H1 (cell line): ENCODE data around the gene GRIK2. TPM values are rescaled to one million over a fixed set of nuclear protein-coding genes. Genes with fewer than 3 reads are reported as not detected.

Source experiments
- CTCF ChIA-PET: fragments of 300-600 bp; sonication (Branson Sonifier 250); formaldehyde crosslinking; loops from one replicate; lab custom pipeline; 2021; ENCODE audit not compliant: partially characterized antibody; lab: Charles Lee
- POLR2A ChIA-PET: fragments of 300-600 bp; sonication (Branson Sonifier 250); formaldehyde crosslinking; loops from one replicate; lab custom pipeline; 2021; ENCODE audit warnings: inconsistent platforms; ENCODE audit not compliant: partially characterized antibody; lab: Charles Lee
- DNase-seq, 2 experiments: peaks; one replicate each; pipeline versions ENCODE4 v3.0.0 to v3.0.0-alpha.2; 2010 to 2022; ENCODE audit warnings: low spot score in 2 of 2, low read depth in 1 of 2, mixed read lengths in 1 of 2
- FAIRE-seq: peaks from 2 replicates; lab custom pipeline; 2011; peaks lifted over from hg19 to GRCh38; lab: Jason Lieb, UNC
- H2AFZ ChIP-seq: 2 replicates; pipeline ENCODE4 v1.8.1; 2012; ENCODE audit warnings: low read length, inconsistent platforms
- H2AK5ac ChIP-seq: 2 replicates; pipeline ENCODE4 v1.6.1; 2013; ENCODE audit warnings: low read depth, low read length
- H2BK120ac ChIP-seq: replicated peaks from 2 replicates; pipeline ENCODE3; 2013; ENCODE audit warnings: low read depth, low read length, inconsistent platforms
- H2BK12ac ChIP-seq: 2 replicates; pipeline ENCODE4 v1.6.1; 2013; ENCODE audit warnings: low read depth, low read length
- H2BK15ac ChIP-seq: 2 replicates; pipeline ENCODE4 v1.6.1; 2013; ENCODE audit warnings: low read length
- H2BK20ac ChIP-seq: 2 replicates; pipeline ENCODE4 v1.6.1; 2013; ENCODE audit warnings: low read length
- H2BK5ac ChIP-seq: 2 replicates; pipeline ENCODE4 v1.6.1; 2013; ENCODE audit warnings: low read depth, low read length
- H3K14ac ChIP-seq: 2 replicates; pipeline ENCODE4 v1.6.1; 2013; ENCODE audit warnings: inconsistent platforms; ENCODE audit not compliant: insufficient read length
- H3K18ac ChIP-seq: 2 replicates; pipeline ENCODE4 v1.6.1; 2013; ENCODE audit warnings: low read length; ENCODE audit errors: extremely low read depth
- H3K23ac ChIP-seq: 2 replicates; pipeline ENCODE4 v1.6.1; 2013; ENCODE audit warnings: inconsistent platforms; ENCODE audit not compliant: insufficient read length
- H3K23me2 ChIP-seq: 2 replicates; pipeline ENCODE4 v1.6.1; 2013; ENCODE audit warnings: low read depth, low read length
- H3K27ac ChIP-seq: 2 replicates; pipeline ENCODE4 v1.6.1; 2011; ENCODE audit warnings: low read depth, low read length, inconsistent platforms
- H3K27me3 ChIP-seq, 4 experiments: replicated peaks in 1 of 4; 1 replicate in 1 of 4; 2 replicates in 3 of 4; pipeline versions ENCODE4 v1.6.1 to v1.8.1; 2011 to 2013; ENCODE audit warnings: low read length in 3 of 4, mild to moderate bottlenecking in 3 of 4, inconsistent platforms in 2 of 4, mixed read lengths in 2 of 4, moderate library complexity in 1 of 4; ENCODE audit not compliant: control insufficient read depth in 3 of 4, insufficient read depth in 3 of 4; ENCODE audit errors: extremely low read depth in 1 of 4
- H3K36me3 ChIP-seq, 4 experiments: 2 replicates each; pipeline versions ENCODE4 v1.6.1 to v1.8.1; 2011 to 2013; ENCODE audit warnings: mild to moderate bottlenecking in 4 of 4, low read length in 3 of 4, moderate library complexity in 2 of 4, control low read depth in 1 of 4, inconsistent platforms in 1 of 4; ENCODE audit not compliant: insufficient read depth in 4 of 4, control insufficient read depth in 2 of 4
- H3K4ac ChIP-seq: replicated peaks from 2 replicates; pipeline ENCODE3; 2013; ENCODE audit warnings: low read length, low read depth, mixed read lengths, inconsistent platforms; ENCODE audit not compliant: insufficient read length
- H3K4me1 ChIP-seq, 4 experiments: replicated peaks in 1 of 4; 1 replicate in 1 of 4; 2 replicates in 3 of 4; pipeline versions ENCODE4 v1.6.1 to v1.8.1; 2011 to 2013; ENCODE audit warnings: low read length in 3 of 4, inconsistent platforms in 2 of 4, mixed read lengths in 1 of 4; ENCODE audit not compliant: insufficient read depth in 4 of 4, control insufficient read depth in 3 of 4
- H3K4me2 ChIP-seq, 2 experiments: 2 replicates each; pipeline versions ENCODE4 v1.6.1 to v1.8.1; 2011 to 2013; ENCODE audit warnings: low read depth in 2 of 2, low read length in 2 of 2, control low read depth in 1 of 2, inconsistent platforms in 1 of 2, mild to moderate bottlenecking in 1 of 2; ENCODE audit not compliant: insufficient read depth in 1 of 2
- H3K4me3 ChIP-seq, 4 experiments: fragments of 200-600, 300-600 bp in 1 of 4; sonication (generic), shearing (Covaris generic), sonication (Bioruptor Twin) in 1 of 4; 2 replicates each; pipeline versions ENCODE4 v1.5.1 to v1.8.1; 2011 to 2016; ENCODE audit warnings: low read length in 4 of 4, low read depth in 3 of 4, control low read depth in 2 of 4, inconsistent platforms in 2 of 4, mild to moderate bottlenecking in 2 of 4, mixed read lengths in 1 of 4, moderate library complexity in 1 of 4; ENCODE audit not compliant: insufficient read depth in 2 of 4; ENCODE audit errors: extremely low read depth in 1 of 4
- H3K56ac ChIP-seq: replicated peaks from 2 replicates; pipeline ENCODE3; 2013; ENCODE audit warnings: low read depth, mild to moderate bottlenecking, mixed read lengths, low read length, inconsistent platforms; ENCODE audit not compliant: insufficient read length
- H3K79me1 ChIP-seq: 2 replicates; pipeline ENCODE4 v1.6.1; 2013; ENCODE audit warnings: low read depth, low read length, control low read depth
- H3K79me2 ChIP-seq, 2 experiments: 2 replicates each; pipeline versions ENCODE4 v1.6.1 to v1.8.1; 2012 to 2013; ENCODE audit warnings: low read length in 2 of 2, mild to moderate bottlenecking in 2 of 2, inconsistent platforms in 1 of 2; ENCODE audit not compliant: insufficient read depth in 2 of 2, control insufficient read depth in 1 of 2
- H3K9ac ChIP-seq, 4 experiments: replicated peaks in 1 of 4; 1 replicate in 1 of 4; 2 replicates in 3 of 4; pipeline versions ENCODE4 v1.6.1 to v1.8.1; 2011 to 2013; ENCODE audit warnings: low read depth in 3 of 4, low read length in 3 of 4, control low read depth in 2 of 4, mild to moderate bottlenecking in 2 of 4, moderate library complexity in 2 of 4, inconsistent platforms in 1 of 4; ENCODE audit errors: extremely low read depth in 1 of 4
- H3K9me3 ChIP-seq, 2 experiments: 2 replicates each; pipeline versions ENCODE4 v1.6.1 to v1.8.1; 2012 to 2013; ENCODE audit warnings: mild to moderate bottlenecking in 2 of 2, moderate library complexity in 2 of 2, control low read depth in 1 of 2, inconsistent platforms in 1 of 2, low read depth in 1 of 2, low read length in 1 of 2, mixed read lengths in 1 of 2; ENCODE audit not compliant: insufficient read depth in 2 of 2
- H4K20me1 ChIP-seq, 2 experiments: replicated peaks in 1 of 2; 2 replicates each; pipeline versions ENCODE3 to v1.8.1; 2011 to 2013; ENCODE audit warnings: inconsistent platforms in 2 of 2, low read length in 2 of 2, mild to moderate bottlenecking in 1 of 2; ENCODE audit not compliant: insufficient read depth in 2 of 2, control insufficient read depth in 1 of 2
- H4K5ac ChIP-seq: 2 replicates; pipeline ENCODE4 v1.6.1; 2013; ENCODE audit warnings: low read length, low read depth, mixed read lengths, inconsistent platforms; ENCODE audit not compliant: insufficient read length
- H4K8ac ChIP-seq: 2 replicates; pipeline ENCODE4 v1.8.0; 2013; ENCODE audit warnings: mild to moderate bottlenecking, moderate library complexity, low read length, inconsistent platforms; ENCODE audit not compliant: insufficient read depth; ENCODE audit errors: extremely low read depth
- H4K91ac ChIP-seq: replicated peaks from 2 replicates; pipeline ENCODE3; 2013; ENCODE audit warnings: low read length, mixed read lengths, inconsistent platforms; ENCODE audit not compliant: insufficient read length
- ASH2L ChIP-seq: fragments of 200-600, 300-600 bp; sonication (generic); IDR thresholded peaks from one replicate; pipeline ENCODE4 v1.7.1; 2017; ENCODE audit warnings: low read length
- ATF3 ChIP-seq: IDR thresholded peaks from 2 replicates; pipeline ENCODE4 v1.6.1; 2011; ENCODE audit warnings: low read depth, mild to moderate bottlenecking, low read length; ENCODE audit not compliant: insufficient read depth
- BACH1 ChIP-seq: IDR thresholded peaks from 2 replicates; pipeline ENCODE4 v1.6.1; 2012; ENCODE audit warnings: low read length, improper control_type of control experiment
- CBX8 ChIP-seq: fragments of 300-800, 300-1000 bp; sonication (generic); IDR thresholded peaks from 2 replicates; pipeline ENCODE4 v1.7.1; 2016; ENCODE audit warnings: low read depth, low read length, borderline replicate concordance
- GTF2F1 ChIP-seq: IDR thresholded peaks from 2 replicates; pipeline ENCODE4 v1.6.1; 2012; ENCODE audit warnings: low read depth, low read length, improper control_type of control experiment, borderline replicate concordance
- HDAC6 ChIP-seq: IDR thresholded peaks from one replicate; pipeline ENCODE4 v1.7.1; 2012; ENCODE audit warnings: low read depth, mild to moderate bottlenecking, inconsistent platforms, low read length, moderate library complexity
- JUN ChIP-seq: IDR thresholded peaks from 2 replicates; pipeline ENCODE4 v1.6.1; 2011; ENCODE audit warnings: low read depth, mild to moderate bottlenecking, improper control_type of control experiment, low read length
- JUND ChIP-seq: IDR thresholded peaks from 2 replicates; pipeline ENCODE4 v1.6.1; 2011; ENCODE audit warnings: mild to moderate bottlenecking, improper control_type of control experiment, low read length
- POLR2AphosphoS5 ChIP-seq: IDR thresholded peaks from 2 replicates; pipeline ENCODE4 v1.6.1; 2011; ENCODE audit warnings: low read depth, low read length
- POU5F1 ChIP-seq: IDR thresholded peaks from 2 replicates; pipeline ENCODE4 v1.6.1; 2011; ENCODE audit warnings: low read depth, mild to moderate bottlenecking, low read length, moderate library complexity
- RBBP5 ChIP-seq: IDR thresholded peaks from 2 replicates; pipeline ENCODE4 v1.7.1; 2012; ENCODE audit warnings: low read depth, mild to moderate bottlenecking, inconsistent platforms, low read length, moderate library complexity, borderline replicate concordance
- RNF2 ChIP-seq: fragments of 200-900, 300-1000 bp; sonication (generic); IDR thresholded peaks from 2 replicates; pipeline ENCODE4 v1.7.1; 2016; ENCODE audit warnings: borderline replicate concordance, low read depth, mild to moderate bottlenecking, antibody characterized with exemption, low read length; ENCODE audit not compliant: poor library complexity, severe bottlenecking; ENCODE audit errors: missing control alignments
- SP2 ChIP-seq: IDR thresholded peaks from 2 replicates; pipeline ENCODE4 v1.6.1; 2012; ENCODE audit warnings: mild to moderate bottlenecking, low read length, inconsistent platforms
- TAF7 ChIP-seq: optimal IDR thresholded peaks from 2 replicates; pipeline ENCODE3; 2011; ENCODE audit warnings: low read depth, mild to moderate bottlenecking, inconsistent platforms, low read length, moderate library complexity, borderline replicate concordance
- YY1 ChIP-seq: IDR thresholded peaks from 2 replicates; pipeline ENCODE4 v1.6.1; 2011; ENCODE audit warnings: low read depth, mild to moderate bottlenecking, low read length
- polyA plus RNA-seq, 7 experiments: library from polyadenylated mRNA; depleted of rRNA in 3 of 7; stranded (reverse) in 5 of 7; unstranded in 2 of 7; fragments of >200 nt in 5 of 7; fragments of 200-250 nt in 2 of 7; gene quantifications; 1 replicate in 5 of 7; 2 replicates in 1 of 7; 4 replicates in 1 of 7; pipeline versions ENCODE4 v1.2.1 to v1.2.3, GENCODE V29; 2011 to 2013; ENCODE audit warnings: missing spikeins in 2 of 7, mixed read lengths in 2 of 7
- total RNA-seq: library from RNA; stranded (reverse); fragmentation: NEBNext Ultra II Directional; extraction: Animal tissue kit (Norgen Biotek cat#: 25700); gene quantifications from 2 replicates; pipeline ENCODE4 v1.2.1, GENCODE V29; 2021
- TF ChIP-seq, protein P1 (sequence below): IDR thresholded peaks from 2 replicates; pipeline ENCODE4 v1.6.1; 2012; ENCODE audit warnings: inconsistent platforms

Gene GRIK2
- total and polyA plus RNA-seq, 2 of the 8 experiments (the other 6 are each of a cell fraction or from before 2014, with no cell fraction given): 1.8 to 2.2 TPM

DNA sequence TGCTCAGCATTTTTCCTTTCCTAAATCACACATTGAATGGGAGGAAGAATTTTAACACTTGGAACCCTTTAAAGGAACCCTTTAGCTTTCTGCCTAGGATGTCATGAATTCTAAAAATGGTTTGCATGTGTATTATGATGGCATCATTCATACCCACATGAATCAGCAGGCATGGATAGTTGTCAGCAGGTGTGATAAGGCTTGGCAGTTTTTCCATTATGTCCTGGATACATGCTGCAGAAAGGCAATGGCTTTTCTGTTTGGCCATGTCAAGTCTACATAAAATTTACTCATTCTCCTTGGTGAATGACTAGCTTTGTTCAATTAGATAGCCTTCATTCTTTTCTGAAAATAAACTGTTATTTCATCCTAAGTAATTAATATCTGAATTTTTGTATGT, 353.7 kb downstream of the GRIK2 start:
- Histone ChIP-seq H3K27me3 (no peaks in the 10 kb centered on the region), H3K27ac (no peak overlapping the region), H3K4me1 (peaks cover 0 to 2% (median 0%) of the 10 kb centered on the region in 4 experiments; a peak in 1 of 7 replicates), H3K9ac (no peak overlapping the region), H3K18ac (no peak overlapping the region), H3K56ac (no peak overlapping the region), H3K14ac (no peak overlapping the region), H2BK12ac (no peak overlapping the region; the same call in 1 of the 2 replicates), H4K91ac (no peak overlapping the region), H3K79me2 (no peaks in the 10 kb centered on the region), H2AK5ac (no peak overlapping the region), H3K4me3 (no peak overlapping the region), H2BK120ac (no peak overlapping the region), H3K4me2 (no peak overlapping the region), H2BK15ac (no peak overlapping the region), H3K79me1 (no peaks in the 10 kb centered on the region), H3K23ac (no peak overlapping the region), H3K4ac (peak overlapping the region; percentile 87), H4K20me1 (no peaks in the 10 kb centered on the region), H2AFZ (no peak overlapping the region), H3K23me2 (no peaks in the 10 kb centered on the region), H2BK20ac (no peak overlapping the region), H3K9me3 (no peaks in the 10 kb centered on the region), H4K5ac (no peak overlapping the region), H2BK5ac (no peak overlapping the region), H4K8ac (no peak overlapping the region), H3K36me3 (no peaks in the 10 kb centered on the region)
- CTCF ChIA-PET: no interaction called here
- DNase-seq (no peak), FAIRE-seq (no peak)
- POLR2A ChIA-PET: no interaction called here
- TF ChIP-seq RBBP5 (no peak), ATF3 (no peak), BACH1 (no peak), JUND (no peak), YY1 (no peak), GTF2F1 (no peak), CBX8 (no peak), ASH2L (no peak), POLR2AphosphoS5 (no peak), RNF2 (no peak), TAF7 (no peak), JUN (no peak), HDAC6 (no peak), POU5F1 (no peak), SP2 (no peak)
- TF ChIP-seq, protein P1, sequence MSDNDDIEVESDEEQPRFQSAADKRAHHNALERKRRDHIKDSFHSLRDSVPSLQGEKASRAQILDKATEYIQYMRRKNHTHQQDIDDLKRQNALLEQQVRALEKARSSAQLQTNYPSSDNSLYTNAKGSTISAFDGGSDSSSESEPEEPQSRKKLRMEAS: no peak
